HCT116 (cell line): ENCODE data around the gene IGFN1. TPM values are rescaled to one million over a fixed set of nuclear protein-coding genes. Genes with fewer than 3 reads are reported as not detected.

Experiments
- ATAC-seq: fragments of 200-7000 bp; cut with Tn5 transposase; 2 replicates; pipeline ENCODE4 v1.9.1; 2020; ENCODE audit warnings: mild to moderate bottlenecking, moderate library complexity
- BruUV-seq: library from RNA; stranded (reverse); fragments of 400-500 nt; replicated peaks from 2 replicates; lab custom pipeline; 2021; lab: Mats Ljungman, UMichigan
- CTCF ChIA-PET: fragments of 300-600 bp; sonication (Branson Sonifier 250); formaldehyde crosslinking; loops from one replicate; lab custom pipeline; 2021; ENCODE audit warnings: antibody characterized with exemption; lab: Charles Lee
- POLR2A ChIA-PET: fragments of 300-600, 350-600 bp; sonication (Branson Sonifier 250); formaldehyde crosslinking; loops from one replicate; lab custom pipeline; 2021; ENCODE audit warnings: antibody characterized with exemption; lab: Charles Lee
- RAD21 ChIA-PET, 2 experiments: fragments of 300-600 bp; sonication (Branson Sonifier 250); formaldehyde crosslinking; loops; one replicate each; lab custom pipeline; 2023; ENCODE audit warnings: low total read pairs in 2 of 2; ENCODE audit not compliant: uncharacterized antibody in 2 of 2, unreplicated experiment in 2 of 2, low non-redundant PET in 1 of 2; lab: Charles Lee
- DNase-seq: peaks from one replicate; pipeline ENCODE4 v3.0.0-alpha.2; 2010; ENCODE audit warnings: low read depth, low spot score
- H2AFZ ChIP-seq: fragments of 200-600 bp; shearing (Covaris generic), sonication (generic); 2 replicates; pipeline ENCODE4 v1.6.1; 2017; ENCODE audit warnings: low read depth, mixed run types, mixed read lengths, antibody characterized with exemption, low read length; ENCODE audit not compliant: poor library complexity, severe bottlenecking
- H3K27ac ChIP-seq: 2 replicates; pipeline ENCODE4 v1.5.1; 2012; ENCODE audit warnings: low read depth, low read length
- H3K27me3 ChIP-seq: fragments of 200-600 bp; sonication (generic); 2 replicates; pipeline ENCODE4 v1.6.1; 2016; ENCODE audit warnings: mixed run types, low read length, mixed read lengths; ENCODE audit not compliant: insufficient read depth
- H3K36me3 ChIP-seq, 2 experiments: fragments of 200-500 bp in 1 of 2; fragments of 200-600 bp in 1 of 2; sonication (Bioruptor generic) in 1 of 2; sonication (generic) in 1 of 2; 2 replicates each; pipeline versions ENCODE4 v1.5.1 to v1.6.1; 2014 to 2016; ENCODE audit warnings: low read length in 2 of 2, inconsistent platforms in 1 of 2, mixed read lengths in 1 of 2, mixed run types in 1 of 2; ENCODE audit not compliant: insufficient read depth in 2 of 2, control insufficient read depth in 1 of 2
- H3K4me1 ChIP-seq, 2 experiments: fragments of 200-600 bp in 1 of 2; sonication (generic) in 1 of 2; 2 replicates each; pipeline versions ENCODE4 v1.5.1 to v1.6.1; 2012 to 2017; ENCODE audit warnings: low read length in 2 of 2, inconsistent platforms in 1 of 2, mild to moderate bottlenecking in 1 of 2, mixed read lengths in 1 of 2, mixed run types in 1 of 2, moderate library complexity in 1 of 2; ENCODE audit not compliant: insufficient read depth in 2 of 2, control insufficient read depth in 1 of 2
- H3K4me2 ChIP-seq: fragments of 200-600 bp; sonication (generic); 2 replicates; pipeline ENCODE4 v1.6.1; 2017; ENCODE audit warnings: mixed run types, low read length, mixed read lengths
- H3K4me3 ChIP-seq, 2 experiments: fragments of 200-600 bp in 1 of 2; sonication (generic) in 1 of 2; replicated peaks in 1 of 2; 2 replicates each; pipeline ENCODE4 v1.5.1; 2011 to 2016; ENCODE audit warnings: low read length in 2 of 2, control low read depth in 1 of 2, low read depth in 1 of 2, mild to moderate bottlenecking in 1 of 2, mixed read lengths in 1 of 2, mixed run types in 1 of 2
- H3K79me2 ChIP-seq: fragments of 200-600 bp; sonication (generic); 2 replicates; pipeline ENCODE4 v1.6.1; 2017; ENCODE audit warnings: mild to moderate bottlenecking, mixed run types, low read length, moderate library complexity, mixed read lengths; ENCODE audit not compliant: insufficient read depth
- H3K9ac ChIP-seq: fragments of 200-600 bp; sonication (generic); 2 replicates; pipeline ENCODE4 v1.6.1; 2016; ENCODE audit warnings: low read length, mixed read lengths
- H3K9me2 ChIP-seq: fragments of 200-600 bp; sonication (generic), shearing (Covaris generic); 2 replicates; pipeline ENCODE4 v1.6.1; 2017; ENCODE audit warnings: mixed run types, mild to moderate bottlenecking, moderate library complexity; ENCODE audit not compliant: insufficient read depth
- H3K9me3 ChIP-seq, 2 experiments: fragments of 200-500 bp in 1 of 2; fragments of 200-600 bp in 1 of 2; sonication (Bioruptor generic) in 1 of 2; sonication (generic) in 1 of 2; 2 replicates each; pipeline ENCODE4 v1.6.1; 2014 to 2017; ENCODE audit warnings: low read length in 2 of 2, mixed read lengths in 2 of 2, inconsistent platforms in 1 of 2, low read depth in 1 of 2, mild to moderate bottlenecking in 1 of 2, mixed run types in 1 of 2, moderate library complexity in 1 of 2; ENCODE audit not compliant: control insufficient read depth in 1 of 2, insufficient read depth in 1 of 2
- H4K20me1 ChIP-seq: fragments of 200-600 bp; sonication (generic), shearing (Covaris generic); 2 replicates; pipeline ENCODE4 v1.6.1; 2017; ENCODE audit warnings: mixed run types, mild to moderate bottlenecking, moderate library complexity; ENCODE audit not compliant: insufficient read depth
- ELF1 ChIP-seq: IDR thresholded peaks from 2 replicates; pipeline ENCODE4 v1.6.1; 2012; ENCODE audit warnings: low read depth, borderline replicate concordance
- EZH2 ChIP-seq: fragments of 200-600 bp; sonication (generic); IDR thresholded peaks from 2 replicates; pipeline ENCODE4 v1.6.1; 2017; ENCODE audit warnings: antibody characterized with exemption, mixed run types
- EZH2phosphoT487 ChIP-seq: fragments of 200-600 bp; IDR thresholded peaks from 2 replicates; pipeline ENCODE4 v1.6.1; 2018; ENCODE audit warnings: antibody characterized with exemption, borderline replicate concordance
- FOSL1 ChIP-seq: IDR thresholded peaks from 2 replicates; pipeline ENCODE4 v1.6.1; 2012; ENCODE audit warnings: low read depth
- POLR2A ChIP-seq: IDR thresholded peaks from 2 replicates; pipeline ENCODE4 v1.7.0; 2011; ENCODE audit warnings: borderline replicate concordance; ENCODE audit not compliant: insufficient read depth, insufficient read length; ENCODE audit errors: extremely low read depth
- POLR2AphosphoS5 ChIP-seq: IDR thresholded peaks from 2 replicates; pipeline ENCODE4 v1.6.1; 2011; ENCODE audit warnings: mild to moderate bottlenecking, low read depth, low read length, moderate library complexity
- RAD21 ChIP-seq: IDR thresholded peaks from 2 replicates; pipeline ENCODE4 v1.6.1; 2012; ENCODE audit warnings: low read depth, mild to moderate bottlenecking
- SP1 ChIP-seq: IDR thresholded peaks from 2 replicates; pipeline ENCODE4 v1.6.1; 2012; ENCODE audit warnings: low read depth
- SRF ChIP-seq: IDR thresholded peaks from 2 replicates; pipeline ENCODE4 v1.6.1; 2012; ENCODE audit warnings: low read depth
- YY1 ChIP-seq: IDR thresholded peaks from 2 replicates; pipeline ENCODE4 v1.6.1; 2011; ENCODE audit warnings: low read length, low read depth, moderate library complexity, mild to moderate bottlenecking; ENCODE audit not compliant: insufficient replicate concordance; ENCODE audit errors: extremely low read depth
- ZBTB33 ChIP-seq: IDR thresholded peaks from 2 replicates; pipeline ENCODE4 v1.6.1; 2011; ENCODE audit warnings: mild to moderate bottlenecking, low read length, moderate library complexity; ENCODE audit not compliant: insufficient replicate concordance; ENCODE audit errors: extremely low read depth
- intact Hi-C: fragments of 100-400 bp; cut with micrococcal nuclease; formaldehyde crosslinking; loops from 2 replicates; pipeline ENCODE4 v1.10.0; 2022
- total RNA-seq: library from RNA; stranded (reverse); gene quantifications from one replicate; pipeline ENCODE4 v1.2.1, GENCODE V29; 2021; ENCODE audit not compliant: unreplicated experiment
- TF ChIP-seq, protein P1 (sequence below): IDR thresholded peaks from 2 replicates; pipeline ENCODE4 v1.6.1; 2012; ENCODE audit warnings: low read depth

IGFN1 gene
- total RNA-seq, 1 experiment from 2014 or later: not detected

DNA sequence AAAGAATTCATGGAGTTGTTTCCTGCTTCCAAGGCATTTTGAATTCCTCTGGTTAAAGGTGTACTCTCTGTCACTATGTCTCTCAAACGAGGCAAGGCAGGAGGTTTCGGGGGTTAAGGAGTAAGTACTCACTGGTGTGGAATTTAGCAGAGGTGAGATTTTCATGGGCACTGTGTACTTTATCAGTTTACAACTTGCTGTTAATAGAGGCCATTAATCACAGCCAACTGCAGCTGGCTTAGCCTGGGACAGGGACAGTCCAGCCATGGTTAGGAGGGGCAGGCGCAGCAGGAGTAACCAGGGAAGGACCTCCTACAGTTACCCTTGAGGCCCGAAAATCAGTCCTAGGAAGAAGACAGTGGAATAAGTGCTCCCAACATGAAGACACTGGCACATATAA, 18.3 kb upstream of the IGFN1 start:
- no peaks in the 10 kb centered on the region for H3K9me3 ChIP-seq
- H3K27me3 ChIP-seq: no peaks in the 10 kb centered on the region
- ChIA-PET POLR2A (no interaction called here), CTCF (interaction anchor here (1.8 kb wide), 1 partner anchor 22 kb away, joined by 5 read pairs; no protein-coding TSS in a partner anchor), RAD21 (no interaction called here)
- TF ChIP-seq FOSL1: no peak
- no peak for TF ChIP-seq POLR2AphosphoS5
- no peak for TF ChIP-seq ZBTB33
- TF ChIP-seq SRF: no peak
- no peak for TF ChIP-seq EZH2phosphoT487
- DNase-seq (no peak), ATAC-seq (no peak)
- H3K4me3 ChIP-seq: no peak overlapping the region
- no TSS peak for BruUV-seq
- no peak overlapping the region for H3K9ac ChIP-seq
- peaks cover 9 to 16% of the 10 kb centered on the region in 2 experiments for H3K4me1 ChIP-seq
- H3K4me2 ChIP-seq: no peak overlapping the region
- H3K9me2 ChIP-seq: no peaks in the 10 kb centered on the region
- intact Hi-C loops: no loop called here
- peak overlapping the region; percentile 98 for H2AFZ ChIP-seq
- H3K79me2 ChIP-seq: no peaks in the 10 kb centered on the region
- H3K36me3 ChIP-seq: no peaks in the 10 kb centered on the region
- no peak overlapping the region for H3K27ac ChIP-seq
- H4K20me1 ChIP-seq: no peaks in the 10 kb centered on the region

DNA sequence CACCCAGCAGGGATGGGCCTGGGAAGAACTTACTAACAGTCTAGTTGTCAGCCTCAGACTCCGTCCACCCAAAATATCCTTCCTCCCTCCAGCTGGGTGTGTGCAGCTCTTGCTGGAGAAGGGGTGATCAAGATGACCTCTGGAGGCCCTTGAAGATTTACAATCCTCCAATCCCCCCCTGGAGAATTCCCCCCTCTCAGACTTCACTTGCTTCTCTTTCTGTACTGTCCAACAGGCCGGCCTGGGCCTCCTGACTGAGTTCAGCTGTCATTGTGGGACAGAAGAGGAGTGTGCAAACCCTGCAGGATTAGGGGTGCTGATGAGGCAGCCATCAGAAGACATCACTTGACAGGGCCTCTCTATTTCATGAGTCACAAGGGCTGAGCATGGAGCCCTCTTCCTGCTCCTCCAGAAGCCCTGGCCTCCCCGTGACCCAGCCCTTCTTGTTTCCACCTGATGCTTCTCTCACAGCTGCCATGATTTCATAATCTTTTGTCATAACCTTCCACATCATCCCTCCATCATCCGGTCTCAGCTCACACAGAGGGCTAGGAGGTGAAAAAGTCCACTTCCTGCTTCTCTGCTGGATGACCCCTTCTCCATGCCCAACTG, 17.5 kb upstream of the IGFN1 start:
- ChIA-PET CTCF (no interaction called here), RAD21 (no interaction called here), POLR2A (no interaction called here)
- no peaks in the 10 kb centered on the region for H3K9me2 ChIP-seq
- no peaks in the 10 kb centered on the region for H3K36me3 ChIP-seq
- no peak overlapping the region for H3K27ac ChIP-seq
- no peak overlapping the region for H3K4me3 ChIP-seq
- no peak overlapping the region for H3K4me2 ChIP-seq
- H3K9ac ChIP-seq: no peak overlapping the region
- no peaks in the 10 kb centered on the region for H4K20me1 ChIP-seq
- no peak for DNase-seq
- H3K4me1 ChIP-seq: peaks cover 9 to 16% of the 10 kb centered on the region in 2 experiments
- H3K27me3 ChIP-seq: no peaks in the 10 kb centered on the region
- no TSS peak for BruUV-seq
- intact Hi-C loops: no loop called here
- H3K9me3 ChIP-seq: no peaks in the 10 kb centered on the region
- H3K79me2 ChIP-seq: no peaks in the 10 kb centered on the region
- ATAC-seq: no peak
- H2AFZ ChIP-seq: no peak overlapping the region
- TF ChIP-seq, protein P1, sequence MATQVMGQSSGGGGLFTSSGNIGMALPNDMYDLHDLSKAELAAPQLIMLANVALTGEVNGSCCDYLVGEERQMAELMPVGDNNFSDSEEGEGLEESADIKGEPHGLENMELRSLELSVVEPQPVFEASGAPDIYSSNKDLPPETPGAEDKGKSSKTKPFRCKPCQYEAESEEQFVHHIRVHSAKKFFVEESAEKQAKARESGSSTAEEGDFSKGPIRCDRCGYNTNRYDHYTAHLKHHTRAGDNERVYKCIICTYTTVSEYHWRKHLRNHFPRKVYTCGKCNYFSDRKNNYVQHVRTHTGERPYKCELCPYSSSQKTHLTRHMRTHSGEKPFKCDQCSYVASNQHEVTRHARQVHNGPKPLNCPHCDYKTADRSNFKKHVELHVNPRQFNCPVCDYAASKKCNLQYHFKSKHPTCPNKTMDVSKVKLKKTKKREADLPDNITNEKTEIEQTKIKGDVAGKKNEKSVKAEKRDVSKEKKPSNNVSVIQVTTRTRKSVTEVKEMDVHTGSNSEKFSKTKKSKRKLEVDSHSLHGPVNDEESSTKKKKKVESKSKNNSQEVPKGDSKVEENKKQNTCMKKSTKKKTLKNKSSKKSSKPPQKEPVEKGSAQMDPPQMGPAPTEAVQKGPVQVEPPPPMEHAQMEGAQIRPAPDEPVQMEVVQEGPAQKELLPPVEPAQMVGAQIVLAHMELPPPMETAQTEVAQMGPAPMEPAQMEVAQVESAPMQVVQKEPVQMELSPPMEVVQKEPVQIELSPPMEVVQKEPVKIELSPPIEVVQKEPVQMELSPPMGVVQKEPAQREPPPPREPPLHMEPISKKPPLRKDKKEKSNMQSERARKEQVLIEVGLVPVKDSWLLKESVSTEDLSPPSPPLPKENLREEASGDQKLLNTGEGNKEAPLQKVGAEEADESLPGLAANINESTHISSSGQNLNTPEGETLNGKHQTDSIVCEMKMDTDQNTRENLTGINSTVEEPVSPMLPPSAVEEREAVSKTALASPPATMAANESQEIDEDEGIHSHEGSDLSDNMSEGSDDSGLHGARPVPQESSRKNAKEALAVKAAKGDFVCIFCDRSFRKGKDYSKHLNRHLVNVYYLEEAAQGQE: no peak
- TF ChIP-seq YY1 (no peak), EZH2 (no peak), ZBTB33 (no peak), ELF1 (no peak), POLR2A (no peak), SP1 (no peak), RAD21 (no peak)
